WTC11 (cell line): ENCODE data around the gene GALNT17. TPM values are rescaled to one million over a fixed set of nuclear protein-coding genes. Genes with fewer than 3 reads are reported as not detected.

ENCODE experiments used
- ATAC-seq: fragments of 200-7000 bp; cut with Tn5 transposase; 2 replicates; pipeline ENCODE4 v1.10.0; 2021; ENCODE audit warnings: mild to moderate bottlenecking, moderate library complexity
- CTCF ChIA-PET: fragments of 300-600 bp; sonication (Branson Sonifier 250); formaldehyde crosslinking; loops from one replicate; lab custom pipeline; 2021; ENCODE audit warnings: antibody characterized with exemption; lab: Charles Lee
- POLR2A ChIA-PET: fragments of 350-600 bp; sonication (Branson Sonifier 250); formaldehyde crosslinking; loops from one replicate; lab custom pipeline; 2021; ENCODE audit warnings: antibody characterized with exemption; lab: Charles Lee
- DNase-seq: peaks from one replicate; pipeline ENCODE4 v3.0.0; 2021; ENCODE audit warnings: low spot score
- H3K27ac Mint-ChIP-seq: 2 replicates; pipeline ENCODE4 v1.8.0; 2021; ENCODE audit warnings: mixed read lengths
- H3K27me3 Mint-ChIP-seq: 2 replicates; pipeline ENCODE4 v1.8.0; 2021; ENCODE audit warnings: low read depth, mild to moderate bottlenecking, moderate library complexity, mixed read lengths
- H3K36me3 Mint-ChIP-seq: 2 replicates; pipeline ENCODE4 v1.8.0; 2021; ENCODE audit warnings: mixed read lengths
- H3K4me1 Mint-ChIP-seq: 2 replicates; pipeline ENCODE4 v1.8.0; 2022; ENCODE audit warnings: mixed read lengths
- H3K4me3 Mint-ChIP-seq: 2 replicates; pipeline ENCODE4 v1.8.0; 2021; ENCODE audit warnings: mild to moderate bottlenecking, moderate library complexity, mixed read lengths
- H3K9me3 Mint-ChIP-seq: 2 replicates; pipeline ENCODE4 v1.8.0; 2021; ENCODE audit warnings: mixed read lengths
- E2F1 ChIP-seq: sonication (generic); formaldehyde crosslinking; IDR thresholded peaks from 2 replicates; pipeline ENCODE4 v1.8.0; 2022; ENCODE audit warnings: mild to moderate bottlenecking, missing genetic modification reagents
- E2F4 ChIP-seq: sonication (generic); formaldehyde crosslinking; IDR thresholded peaks from 2 replicates; pipeline ENCODE4 v1.8.1; 2022; ENCODE audit warnings: low read depth, mild to moderate bottlenecking, moderate library complexity, missing genetic modification reagents, borderline replicate concordance
- ELF4 ChIP-seq: sonication (generic); formaldehyde crosslinking; IDR thresholded peaks from 2 replicates; pipeline ENCODE4 v1.8.1; 2022; ENCODE audit warnings: low read depth, mild to moderate bottlenecking, moderate library complexity, missing genetic modification reagents
- ERG ChIP-seq: fragments of 250-450 bp; sonication (Bioruptor Pico); IDR thresholded peaks from 2 replicates; pipeline ENCODE4 v1.8.0; 2021; ENCODE audit warnings: mild to moderate bottlenecking
- FOXP4 ChIP-seq: sonication (generic); formaldehyde crosslinking; IDR thresholded peaks from 2 replicates; pipeline ENCODE4 v1.8.0; 2022; ENCODE audit warnings: mild to moderate bottlenecking, missing genetic modification reagents
- IRF1 ChIP-seq: sonication (generic); formaldehyde crosslinking; IDR thresholded peaks from 2 replicates; pipeline ENCODE4 v1.8.0; 2023; ENCODE audit warnings: missing genetic modification reagents
- JUN ChIP-seq: sonication (generic); formaldehyde crosslinking; IDR thresholded peaks from 2 replicates; pipeline ENCODE4 v1.8.0; 2023; ENCODE audit warnings: mild to moderate bottlenecking, missing genetic modification reagents
- MYBL2 ChIP-seq: sonication (generic); formaldehyde crosslinking; IDR thresholded peaks from 2 replicates; pipeline ENCODE4 v1.8.1; 2023; ENCODE audit warnings: mild to moderate bottlenecking, moderate library complexity, missing genetic modification reagents
- NR1H2 ChIP-seq: sonication (generic); formaldehyde crosslinking; IDR thresholded peaks from 2 replicates; pipeline ENCODE4 v1.9.0; 2021; ENCODE audit warnings: mild to moderate bottlenecking, moderate library complexity, missing genetic modification reagents
- TP53 ChIP-seq: sonication (generic); formaldehyde crosslinking; IDR thresholded peaks from 2 replicates; pipeline ENCODE4 v1.8.1; 2023; ENCODE audit warnings: mild to moderate bottlenecking, missing genetic modification reagents
- ZBTB21 ChIP-seq: sonication (generic); formaldehyde crosslinking; IDR thresholded peaks from 2 replicates; pipeline ENCODE4 v1.8.1; 2023; ENCODE audit warnings: mild to moderate bottlenecking, missing genetic modification reagents, borderline replicate concordance
- ZNF121 ChIP-seq: sonication (generic); formaldehyde crosslinking; IDR thresholded peaks from 2 replicates; pipeline ENCODE4 v1.8.0; 2023; ENCODE audit warnings: missing genetic modification reagents
- ZNF232 ChIP-seq: sonication (generic); formaldehyde crosslinking; IDR thresholded peaks from 2 replicates; pipeline ENCODE4 v1.8.0; 2022; ENCODE audit warnings: mild to moderate bottlenecking, missing genetic modification reagents
- ZNF512 ChIP-seq: sonication (generic); formaldehyde crosslinking; IDR thresholded peaks from 2 replicates; pipeline ENCODE4 v1.8.1; 2022; ENCODE audit warnings: missing genetic modification reagents, borderline replicate concordance
- total RNA-seq: library from RNA; stranded (reverse); gene quantifications from 3 replicates; pipeline ENCODE4 v1.2.3, GENCODE V29; 2021
- TF ChIP-seq, protein P1 (sequence below): sonication (generic); formaldehyde crosslinking; IDR thresholded peaks from 2 replicates; pipeline ENCODE4 v1.8.0; 2023; ENCODE audit warnings: missing genetic modification reagents, mild to moderate bottlenecking, borderline replicate concordance
- TF ChIP-seq, protein P2 (sequence below): sonication (generic); formaldehyde crosslinking; IDR thresholded peaks from 2 replicates; pipeline ENCODE4 v1.8.1; 2022; ENCODE audit warnings: mild to moderate bottlenecking, missing genetic modification reagents, moderate library complexity, borderline replicate concordance

Gene GALNT17
- total RNA-seq, 1 experiment from 2014 or later: 61.1 TPM

DNA sequence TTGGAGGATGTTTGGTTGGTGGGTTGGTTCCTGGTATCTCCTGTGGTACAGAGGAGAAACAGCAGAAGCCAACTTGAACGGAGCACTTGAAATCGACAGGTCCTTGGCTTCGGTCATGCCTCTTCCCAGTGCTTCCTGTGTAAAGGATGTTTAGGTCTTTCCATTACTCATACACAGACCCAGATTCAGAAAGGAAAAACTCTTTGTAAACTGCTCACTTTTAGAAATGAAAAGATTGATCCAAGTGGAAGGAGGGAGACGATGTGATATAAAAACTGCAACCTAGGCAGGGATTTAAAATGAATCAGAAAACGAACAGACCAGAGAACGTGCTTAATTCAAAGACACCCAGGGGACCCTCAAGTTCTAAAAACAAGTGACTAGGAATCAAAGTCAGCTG lies 338.4 kb downstream of the GALNT17 start:
- CTCF ChIA-PET: interaction anchor here (0.9 kb wide), 1 partner anchor 15 kb away, joined by 3 read pairs; no protein-coding TSS in a partner anchor
- peak overlapping the region; percentile 100 for H3K27ac Mint-ChIP-seq
- POLR2A ChIA-PET: no interaction called here
- peaks cover 83% of the 10 kb centered on the region for H3K4me1 Mint-ChIP-seq
- no peaks in the 10 kb centered on the region for H3K27me3 Mint-ChIP-seq
- no peak for TF ChIP-seq ERG (CRISPR knock-in tag)
- no peak for TF ChIP-seq ZNF232 (CRISPR knock-in tag)
- no peak for TF ChIP-seq E2F1 (CRISPR knock-in tag)
- TF ChIP-seq ZBTB21 (CRISPR knock-in tag): no peak
- TF ChIP-seq, protein P1, sequence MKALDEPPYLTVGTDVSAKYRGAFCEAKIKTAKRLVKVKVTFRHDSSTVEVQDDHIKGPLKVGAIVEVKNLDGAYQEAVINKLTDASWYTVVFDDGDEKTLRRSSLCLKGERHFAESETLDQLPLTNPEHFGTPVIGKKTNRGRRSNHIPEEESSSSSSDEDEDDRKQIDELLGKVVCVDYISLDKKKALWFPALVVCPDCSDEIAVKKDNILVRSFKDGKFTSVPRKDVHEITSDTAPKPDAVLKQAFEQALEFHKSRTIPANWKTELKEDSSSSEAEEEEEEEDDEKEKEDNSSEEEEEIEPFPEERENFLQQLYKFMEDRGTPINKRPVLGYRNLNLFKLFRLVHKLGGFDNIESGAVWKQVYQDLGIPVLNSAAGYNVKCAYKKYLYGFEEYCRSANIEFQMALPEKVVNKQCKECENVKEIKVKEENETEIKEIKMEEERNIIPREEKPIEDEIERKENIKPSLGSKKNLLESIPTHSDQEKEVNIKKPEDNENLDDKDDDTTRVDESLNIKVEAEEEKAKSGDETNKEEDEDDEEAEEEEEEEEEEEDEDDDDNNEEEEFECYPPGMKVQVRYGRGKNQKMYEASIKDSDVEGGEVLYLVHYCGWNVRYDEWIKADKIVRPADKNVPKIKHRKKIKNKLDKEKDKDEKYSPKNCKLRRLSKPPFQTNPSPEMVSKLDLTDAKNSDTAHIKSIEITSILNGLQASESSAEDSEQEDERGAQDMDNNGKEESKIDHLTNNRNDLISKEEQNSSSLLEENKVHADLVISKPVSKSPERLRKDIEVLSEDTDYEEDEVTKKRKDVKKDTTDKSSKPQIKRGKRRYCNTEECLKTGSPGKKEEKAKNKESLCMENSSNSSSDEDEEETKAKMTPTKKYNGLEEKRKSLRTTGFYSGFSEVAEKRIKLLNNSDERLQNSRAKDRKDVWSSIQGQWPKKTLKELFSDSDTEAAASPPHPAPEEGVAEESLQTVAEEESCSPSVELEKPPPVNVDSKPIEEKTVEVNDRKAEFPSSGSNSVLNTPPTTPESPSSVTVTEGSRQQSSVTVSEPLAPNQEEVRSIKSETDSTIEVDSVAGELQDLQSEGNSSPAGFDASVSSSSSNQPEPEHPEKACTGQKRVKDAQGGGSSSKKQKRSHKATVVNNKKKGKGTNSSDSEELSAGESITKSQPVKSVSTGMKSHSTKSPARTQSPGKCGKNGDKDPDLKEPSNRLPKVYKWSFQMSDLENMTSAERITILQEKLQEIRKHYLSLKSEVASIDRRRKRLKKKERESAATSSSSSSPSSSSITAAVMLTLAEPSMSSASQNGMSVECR (CRISPR knock-in tag): no peak
- DNase-seq (no peak), ATAC-seq (no peak)
- peaks cover 19% of the 10 kb centered on the region for H3K9me3 Mint-ChIP-seq
- H3K4me3 Mint-ChIP-seq: no peak overlapping the region
- peaks cover 33% of the 10 kb centered on the region for H3K36me3 Mint-ChIP-seq

GRCh38 chr7:71470830-71471229 lies 338.9 kb downstream of the GALNT17 start:
- POLR2A ChIA-PET: interaction anchor here (0.7 kb wide), 1 partner anchor 146 kb away, joined by 3 read pairs; no protein-coding TSS in a partner anchor
- peak overlapping the region; percentile 94 for H3K27ac Mint-ChIP-seq

GRCh38 chr7:71472962-71473361 lies 341.0 kb downstream of the GALNT17 start:
- peak; percentile 89 for ATAC-seq
- DNase-seq: no peak
- Mint-ChIP-seq H3K36me3 (peaks cover 42% of the 10 kb centered on the region), H3K9me3 (peaks cover 26% of the 10 kb centered on the region), H3K27me3 (no peaks in the 10 kb centered on the region), H3K4me3 (no peak overlapping the region), H3K27ac (peak overlapping the region; percentile 99), H3K4me1 (peaks cover 74% of the 10 kb centered on the region)
- POLR2A ChIA-PET: interaction anchor here (1.3 kb wide), 1 partner anchor 14 kb away, joined by 4 read pairs; no protein-coding TSS in a partner anchor
- CTCF ChIA-PET: interaction anchor here (0.9 to 2.5 kb wide), 6 partner anchors 10 to 279 kb away, joined by 3 to 10 read pairs (median 3); no protein-coding TSS in a partner anchor
- TF ChIP-seq, protein P2, sequence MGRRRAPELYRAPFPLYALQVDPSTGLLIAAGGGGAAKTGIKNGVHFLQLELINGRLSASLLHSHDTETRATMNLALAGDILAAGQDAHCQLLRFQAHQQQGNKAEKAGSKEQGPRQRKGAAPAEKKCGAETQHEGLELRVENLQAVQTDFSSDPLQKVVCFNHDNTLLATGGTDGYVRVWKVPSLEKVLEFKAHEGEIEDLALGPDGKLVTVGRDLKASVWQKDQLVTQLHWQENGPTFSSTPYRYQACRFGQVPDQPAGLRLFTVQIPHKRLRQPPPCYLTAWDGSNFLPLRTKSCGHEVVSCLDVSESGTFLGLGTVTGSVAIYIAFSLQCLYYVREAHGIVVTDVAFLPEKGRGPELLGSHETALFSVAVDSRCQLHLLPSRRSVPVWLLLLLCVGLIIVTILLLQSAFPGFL (CRISPR knock-in tag): no peak
- TF ChIP-seq ELF4 (CRISPR knock-in tag) (no peak), ZNF512 (CRISPR knock-in tag) (no peak), FOXP4 (CRISPR knock-in tag) (no peak), E2F1 (CRISPR knock-in tag) (no peak), IRF1 (no peak), JUN (CRISPR knock-in tag) (no peak), TP53 (CRISPR knock-in tag) (no peak), MYBL2 (CRISPR knock-in tag) (no peak; the same call in 1 of the 2 replicates), E2F4 (no peak)

More at GRCh38 chr7:71470830-71471229, 338.9 kb downstream of the GALNT17 start:
- Mint-ChIP-seq H3K4me3 (no peak overlapping the region), H3K4me1 (peaks cover 78% of the 10 kb centered on the region), H3K36me3 (peaks cover 38% of the 10 kb centered on the region), H3K9me3 (peaks cover 22% of the 10 kb centered on the region), H3K27me3 (no peaks in the 10 kb centered on the region)
- no peak for DNase-seq
- no peak for ATAC-seq
- CTCF ChIA-PET: interaction anchor here (0.6 to 2.5 kb wide), 5 partner anchors 13 to 1337 kb away, joined by 3 to 10 read pairs (median 3); no protein-coding TSS in a partner anchor
- peak; percentile 95 for TF ChIP-seq ZNF121 (CRISPR knock-in tag)
- TF ChIP-seq NR1H2 (CRISPR knock-in tag): no peak
